Thyroid gland (tissue), 4 donors: ENCODE data around the gene DSTN. TPM values are rescaled to one million over a fixed set of nuclear protein-coding genes. Genes with fewer than 3 reads are reported as not detected.

Source experiments
- DNase-seq, 2 donors: peaks; one replicate each; pipeline ENCODE4 v3.0.0-alpha.2; 2019
- H3K27ac ChIP-seq, 3 donors: fragments of 200-600 bp; sonication (generic); 1 replicate in 2 of 3; 2 replicates in 1 of 3; pipeline ENCODE4 v1.5.1; 2016 to 2019; ENCODE audit warnings: mild to moderate bottlenecking in 1 of 3, moderate library complexity in 1 of 3
- H3K27me3 ChIP-seq: fragments of 200-600 bp; sonication (generic); one replicate; pipeline ENCODE4 v1.5.1; 2019
- H3K36me3 ChIP-seq, 2 donors: fragments of 200-600 bp; sonication (generic); one replicate each; pipeline ENCODE4 v1.5.1; 2016 to 2019
- H3K4me1 ChIP-seq, 2 donors: fragments of 200-600 bp; sonication (generic); one replicate each; pipeline ENCODE4 v1.5.1; 2017 to 2019
- H3K4me3 ChIP-seq, 3 donors: fragments of 200-600 bp; sonication (generic); replicated peaks in 1 of 3; 1 replicate in 2 of 3; 2 replicates in 1 of 3; pipeline ENCODE4 v1.5.1; 2016; ENCODE audit warnings: mild to moderate bottlenecking in 1 of 3
- H3K9me3 ChIP-seq: fragments of 200-600 bp; sonication (generic); one replicate; pipeline ENCODE4 v1.5.1; 2017
- CTCF ChIP-seq, 6 experiments: fragments of 200-600 bp in 3 of 6; fragments of 450-650 bp in 3 of 6; sonication (generic) in 3 of 6; IDR thresholded peaks; one replicate each; pipeline ENCODE4 v1.5.1; 2016 to 2019; ENCODE audit warnings: antibody characterized with exemption in 6 of 6, mild to moderate bottlenecking in 2 of 6, inconsistent platforms in 1 of 6, moderate library complexity in 1 of 6
- POLR2A ChIP-seq, 2 donors: fragments of 450-650 bp; IDR thresholded peaks; one replicate each; pipeline ENCODE4 v1.6.1; 2017; ENCODE audit warnings: antibody characterized with exemption in 2 of 2, mild to moderate bottlenecking in 2 of 2, moderate library complexity in 1 of 2
- WGBS, 2 donors: methylation state at CpG; one replicate each; pipeline ENCODE4 v1.1.5; 2017; 5-methylcytosine and 5-hydroxymethylcytosine counted together
- intact Hi-C: fragments of 100-400 bp; cut with DNase I; formaldehyde crosslinking; loops from one replicate; pipeline ENCODE4 v1.15.1; 2023
- total RNA-seq, 4 donors: library from RNA; depleted of rRNA; stranded (reverse); fragments of >200 nt; gene quantifications; one replicate each; pipeline ENCODE4 v1.2.3, GENCODE V29; 2016

Gene DSTN
- total RNA-seq, 4 donors from 2014 or later = 504 to 681 (median 560) TPM

- H3K27me3 ChIP-seq = no peaks in the 10 kb centered on the region
- no peaks in the 10 kb centered on the region for H3K9me3 ChIP-seq
- intact Hi-C loops = loop anchor here (10.0 kb wide), 1 partner anchor 253 kb away; no protein-coding TSS in a partner anchor
- DNase-seq = peak; percentile 80 to 86
- H3K4me3 ChIP-seq = no peak overlapping the region
- WGBS, 2 donors = 53% methylated on average over 2 of the region's 2 CpGs
- no peaks in the 10 kb centered on the region for H3K36me3 ChIP-seq
- H3K4me1 ChIP-seq = peaks cover 64 to 77% of the 10 kb centered on the region in 2 donors
- H3K27ac ChIP-seq = peak overlapping the region; percentile 23 to 89 (median 52)
- no peak for TF ChIP-seq POLR2A (IDR thresholded peaks at IDR 0.05)
- TF ChIP-seq CTCF (IDR thresholded peaks at IDR 0.05) = peak in 5 of 6 experiments; percentile 21 to 70 (median 49)
Observed at GRCh38 chr20:17651760-17652388, 82.0 kb downstream of the DSTN start.

GRCh38 chr20:17652411-17652810 is 82.5 kb downstream of the DSTN start:
- Histone ChIP-seq H3K9me3 (no peaks in the 10 kb centered on the region), H3K36me3 (no peaks in the 10 kb centered on the region), H3K27me3 (no peaks in the 10 kb centered on the region), H3K27ac (peak overlapping the region; percentile 23 to 89 (median 52)), H3K4me1 (peaks cover 59 to 71% of the 10 kb centered on the region in 2 donors), H3K4me3 (no peak overlapping the region)
- TF ChIP-seq CTCF (IDR thresholded peaks at IDR 0.05) (no peak), POLR2A (IDR thresholded peaks at IDR 0.05) (no peak)
- intact Hi-C loops = loop anchor here (10.0 kb wide), 1 partner anchor 252 kb away; no protein-coding TSS in a partner anchor
- DNase-seq = no peak
- 57 to 69% methylated on average over 7 to 10 of the region's 10 CpGs for WGBS, 2 donors

GRCh38 chr20:17653835-17654648 is 84.2 kb downstream of the DSTN start:
- TF ChIP-seq POLR2A (IDR thresholded peaks at IDR 0.05) (no peak), CTCF (IDR thresholded peaks at IDR 0.05) (no peak)
- Histone ChIP-seq H3K4me3 (no peak overlapping the region), H3K27me3 (no peaks in the 10 kb centered on the region), H3K9me3 (no peaks in the 10 kb centered on the region), H3K36me3 (peaks cover 7 to 12% of the 10 kb centered on the region in 2 donors), H3K4me1 (peaks cover 43 to 55% of the 10 kb centered on the region in 2 donors), H3K27ac (peak overlapping the region; percentile 27 to 62 (median 45))
- no peak for DNase-seq
- 88 to 92% methylated on average over 6 to 11 of the region's 11 CpGs for WGBS, 2 donors
- intact Hi-C loops = loop anchor here (10.0 kb wide), 1 partner anchor 251 kb away; no protein-coding TSS in a partner anchor

GRCh38 chr20:17654649-17655285 is 84.9 kb downstream of the DSTN start:
- Histone ChIP-seq H3K4me1 (peaks cover 35 to 50% of the 10 kb centered on the region in 2 donors), H3K27ac (peak overlapping the region; percentile 27 to 62 (median 45)), H3K9me3 (no peaks in the 10 kb centered on the region), H3K36me3 (peaks cover 7 to 16% of the 10 kb centered on the region in 2 donors), H3K27me3 (no peaks in the 10 kb centered on the region), H3K4me3 (no peak overlapping the region)
- peak; percentile 74 to 80 for DNase-seq
- WGBS, 2 donors = 40 to 46% methylated on average over 7 of the region's 7 CpGs
- no peak for TF ChIP-seq POLR2A (IDR thresholded peaks at IDR 0.05)
- TF ChIP-seq CTCF (IDR thresholded peaks at IDR 0.05) = peak in 5 of 6 experiments; percentile 38 to 65 (median 51)
- intact Hi-C loops = loop anchor here (10.0 kb wide), 1 partner anchor 250 kb away; no protein-coding TSS in a partner anchor
